Measurements from ENCODE around the gene MCM3.

Gene MCM3
- long read RNA-seq, donor 1, transcript MCM3-201 (17 exons, 3,083 nt) = major isoform, 23 of 34 reads
- long read RNA-seq, donor 1, partial matches to known transcripts = 10 of 34 reads
- long read RNA-seq, donor 1, other reads (novel, unspliced or antisense) = 0 of 34 reads
- long read RNA-seq, donor 2, transcript MCM3-201 (17 exons, 3,083 nt) = major isoform, 10 of 17 reads
- long read RNA-seq, donor 2, partial matches to known transcripts = 7 of 17 reads
- long read RNA-seq, donor 2, other reads (novel, unspliced or antisense) = 0 of 17 reads
- long read RNA-seq, donor 3, transcript MCM3-201 (17 exons, 3,083 nt) = major isoform, 7 of 7 reads
- long read RNA-seq, donor 3, partial matches to known transcripts = 0 of 7 reads
- long read RNA-seq, donor 3, other reads (novel, unspliced or antisense) = 0 of 7 reads
- long read RNA-seq, donor 4, transcript MCM3-201 (17 exons, 3,083 nt) = major isoform, 14 of 20 reads
- long read RNA-seq, donor 4, partial matches to known transcripts = 6 of 20 reads
- long read RNA-seq, donor 4, other reads (novel, unspliced or antisense) = 0 of 20 reads
- long read RNA-seq, donor 5, transcript MCM3-201 (17 exons, 3,083 nt) = major isoform, 24 of 25 reads
- long read RNA-seq, donor 5, partial matches to known transcripts = 0 of 25 reads
- long read RNA-seq, donor 5, other reads (novel, unspliced or antisense) = 0 of 25 reads
- long read RNA-seq, donor 6, transcript MCM3-201 (17 exons, 3,083 nt) = major isoform, 11 of 11 reads
- long read RNA-seq, donor 6, partial matches to known transcripts = 0 of 11 reads
- long read RNA-seq, donor 6, other reads (novel, unspliced or antisense) = 0 of 11 reads
- long read RNA-seq, donor 7, transcript MCM3-201 (17 exons, 3,083 nt) = major isoform, 17 of 81 reads
- long read RNA-seq, donor 7, partial matches to known transcripts = 64 of 81 reads
- long read RNA-seq, donor 7, other reads (novel, unspliced or antisense) = 0 of 81 reads
- long read RNA-seq, donor 8, transcript MCM3-201 (17 exons, 3,083 nt) = major isoform, 21 of 22 reads
- long read RNA-seq, donor 8, partial matches to known transcripts = 0 of 22 reads
- long read RNA-seq, donor 8, other reads (novel, unspliced or antisense) = 0 of 22 reads

DNA sequence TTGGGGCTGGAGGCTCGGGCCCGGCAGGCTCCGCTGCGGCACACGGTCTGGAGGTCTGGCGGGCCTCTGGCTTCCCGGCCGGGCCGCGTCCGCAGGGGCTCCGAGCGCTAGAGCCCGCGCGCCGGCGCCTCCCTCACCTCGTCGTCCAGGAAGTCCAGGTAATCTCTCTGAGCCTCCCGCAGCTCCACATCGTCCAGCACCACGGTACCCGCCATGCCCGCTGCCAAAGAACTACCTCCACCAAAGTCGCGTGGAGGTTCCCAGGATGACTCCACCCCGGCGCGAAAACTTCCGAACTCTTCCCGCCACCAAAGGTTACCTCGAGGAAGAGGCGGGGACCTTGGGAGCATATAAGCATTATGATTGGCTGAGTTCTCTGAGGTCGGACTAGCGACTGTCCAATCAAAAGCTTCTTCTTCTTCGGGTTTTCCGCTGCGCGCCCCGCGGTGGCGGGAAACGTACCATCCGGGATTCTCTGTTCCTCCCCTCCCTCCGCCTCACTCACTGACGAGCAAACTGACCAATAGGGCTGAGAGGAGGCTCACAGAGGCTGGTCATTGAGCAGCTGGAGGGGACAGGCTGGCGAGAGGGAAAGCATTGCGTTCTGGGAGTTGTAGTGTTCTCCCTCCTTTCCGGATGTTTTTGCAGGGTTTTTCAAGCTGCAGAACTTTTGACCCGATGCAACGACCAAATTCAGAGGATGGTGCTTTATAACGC is at the start of gene MCM3:
Gene MCM3 (minus strand): TSS at position 283 of the 717 bp plus-strand sequence. CDS start 68 bp downstream, at position 215.
- peak; percentile 93 for DNase-seq

DNA sequence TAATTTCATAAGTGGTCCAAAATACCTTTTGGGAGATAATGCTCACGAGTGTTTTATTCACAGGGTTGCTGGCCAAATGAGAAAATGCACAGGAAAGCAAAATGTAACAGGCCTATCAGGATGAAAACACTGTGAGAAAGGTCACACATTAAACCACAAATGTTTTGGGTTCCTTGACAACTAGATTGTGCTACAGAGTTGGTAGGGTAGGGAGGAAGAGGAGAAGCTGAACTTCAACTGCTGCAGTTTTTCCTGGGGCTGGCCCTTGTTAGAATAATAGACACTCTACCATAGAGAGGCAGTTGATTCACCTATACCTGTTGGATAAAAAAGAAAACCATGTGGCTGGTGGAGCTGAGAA is 49.3 kb upstream of the MCM3 start:
- DNase-seq = no peak

DNA sequence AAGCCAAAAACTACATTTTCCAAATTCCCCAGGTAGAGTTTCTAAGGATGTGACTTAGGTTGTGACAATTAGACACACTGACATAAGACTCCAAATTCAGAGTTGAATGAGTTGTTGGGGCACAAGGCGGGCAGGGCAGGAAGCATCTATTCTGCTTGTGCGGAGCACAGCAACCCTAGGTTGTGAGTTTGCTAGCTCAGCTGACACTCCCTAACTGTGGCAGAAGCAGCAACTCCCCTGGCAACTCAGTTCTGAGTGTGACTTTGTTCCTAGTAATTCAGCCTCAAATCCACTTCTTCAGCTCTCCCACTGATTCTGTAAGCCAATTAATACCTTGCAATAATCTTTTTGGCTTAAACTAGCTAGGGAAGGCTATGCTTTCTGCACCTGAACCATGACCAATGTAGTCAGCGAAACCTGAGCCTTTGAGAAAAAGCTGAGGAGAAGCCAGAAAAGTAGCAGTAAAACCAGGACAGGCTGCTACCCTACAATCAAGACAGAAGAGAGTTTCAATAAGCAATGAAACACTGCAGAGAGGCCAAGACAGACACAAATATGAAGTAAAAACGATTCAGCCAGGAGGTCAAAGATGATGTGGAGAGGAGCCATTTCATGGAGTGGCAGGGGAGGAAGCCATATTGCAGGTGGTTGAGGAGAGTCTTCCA is 47.4 kb upstream of the MCM3 start:
- no peak for DNase-seq

DNA sequence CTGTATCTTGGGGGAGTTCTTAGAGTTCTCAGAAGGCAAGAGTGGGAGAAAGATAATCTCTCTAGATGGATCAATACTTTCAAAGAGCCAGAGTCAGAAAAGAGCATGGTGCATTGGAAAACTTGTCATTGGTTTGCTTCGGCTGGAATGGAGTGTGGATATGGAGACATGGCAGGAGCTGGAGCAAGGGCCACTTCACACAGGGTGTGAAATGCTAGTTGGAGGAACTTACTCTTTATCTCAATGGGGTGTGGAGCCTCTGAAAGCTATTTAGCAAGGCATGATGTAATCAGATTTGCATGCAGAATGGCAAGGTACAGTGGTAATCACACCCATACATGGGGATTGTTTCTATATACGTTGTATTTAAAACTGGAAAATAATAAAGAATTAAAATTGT is 45.9 kb upstream of the MCM3 start:
- DNase-seq = no peak

DNA sequence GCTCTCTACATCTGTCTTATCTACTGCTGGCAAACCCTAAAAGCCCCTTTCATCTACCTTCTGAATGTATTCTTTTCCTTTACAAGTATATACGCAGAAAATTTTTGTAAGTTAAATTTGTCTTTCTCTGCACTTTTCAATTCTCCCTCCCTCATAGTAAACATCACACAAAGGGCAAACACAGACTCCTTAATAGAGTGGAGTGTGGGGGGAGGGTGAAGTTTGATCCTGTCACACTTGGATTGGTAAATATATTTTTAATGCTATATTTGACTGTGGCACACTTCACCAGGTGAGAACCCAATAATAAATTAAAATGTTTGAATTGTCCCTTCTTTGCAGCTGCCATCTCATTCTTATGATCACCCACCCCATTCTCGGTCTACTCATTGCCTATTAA is 44.2 kb upstream of the MCM3 start:
- DNase-seq = no peak

DNA sequence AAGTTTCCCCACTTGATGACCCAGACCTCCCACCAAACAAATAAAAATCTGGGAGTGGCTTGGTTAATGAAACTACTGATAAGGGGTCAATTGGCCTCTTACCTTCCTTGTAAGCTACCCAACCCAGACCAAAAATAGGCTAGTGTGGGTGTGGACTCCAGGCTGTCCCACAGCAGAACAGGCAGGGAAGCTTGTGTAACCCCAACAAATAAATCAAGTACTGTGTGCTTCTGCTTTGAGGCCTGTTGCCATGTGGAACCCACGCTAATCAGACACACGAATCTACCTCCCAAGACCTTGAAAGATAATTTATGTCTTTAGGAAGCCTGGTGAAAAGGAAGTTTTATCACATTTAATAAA is 43.7 kb upstream of the MCM3 start:
- peak; percentile 17 for DNase-seq

DNA sequence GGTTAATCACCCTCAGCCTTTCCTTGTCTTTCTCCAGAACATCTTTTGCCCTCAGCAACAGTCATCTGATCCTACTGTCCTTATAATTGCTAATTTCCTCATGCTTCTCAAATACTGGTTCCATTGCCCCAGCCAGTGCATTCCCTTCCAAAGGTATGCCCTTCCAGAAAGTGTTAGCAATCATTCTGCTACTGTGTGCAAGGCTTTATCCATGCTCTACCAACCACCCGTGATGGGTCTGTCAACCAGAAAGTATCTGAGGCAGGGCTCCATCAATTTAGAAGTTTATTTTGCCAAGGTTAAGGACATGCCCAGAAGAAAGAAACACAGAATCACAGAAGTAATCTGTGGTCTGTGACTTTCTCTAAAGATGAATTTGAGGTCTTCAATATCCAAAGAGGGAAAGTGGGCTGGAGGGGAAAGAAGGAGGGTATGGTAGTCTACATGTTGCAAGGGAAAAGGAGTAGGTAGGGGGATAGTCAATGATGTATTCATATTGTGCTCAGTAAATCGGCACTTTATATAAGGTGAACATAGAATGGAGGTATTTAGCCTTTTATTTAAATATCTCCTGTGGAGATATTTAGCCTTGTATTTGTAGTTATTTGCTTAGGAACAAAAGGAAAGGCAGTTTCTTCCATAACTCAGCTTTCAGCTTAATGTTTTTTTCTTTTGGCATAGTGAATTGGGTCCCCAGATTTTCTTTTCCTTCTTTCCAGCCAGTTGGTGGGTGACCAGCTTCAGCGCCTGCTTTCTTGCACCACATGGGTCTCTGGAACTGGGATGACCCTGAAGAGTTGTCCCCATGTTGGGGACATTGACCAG is 42.2 kb upstream of the MCM3 start:
- DNase-seq = peak; percentile 14

DNA sequence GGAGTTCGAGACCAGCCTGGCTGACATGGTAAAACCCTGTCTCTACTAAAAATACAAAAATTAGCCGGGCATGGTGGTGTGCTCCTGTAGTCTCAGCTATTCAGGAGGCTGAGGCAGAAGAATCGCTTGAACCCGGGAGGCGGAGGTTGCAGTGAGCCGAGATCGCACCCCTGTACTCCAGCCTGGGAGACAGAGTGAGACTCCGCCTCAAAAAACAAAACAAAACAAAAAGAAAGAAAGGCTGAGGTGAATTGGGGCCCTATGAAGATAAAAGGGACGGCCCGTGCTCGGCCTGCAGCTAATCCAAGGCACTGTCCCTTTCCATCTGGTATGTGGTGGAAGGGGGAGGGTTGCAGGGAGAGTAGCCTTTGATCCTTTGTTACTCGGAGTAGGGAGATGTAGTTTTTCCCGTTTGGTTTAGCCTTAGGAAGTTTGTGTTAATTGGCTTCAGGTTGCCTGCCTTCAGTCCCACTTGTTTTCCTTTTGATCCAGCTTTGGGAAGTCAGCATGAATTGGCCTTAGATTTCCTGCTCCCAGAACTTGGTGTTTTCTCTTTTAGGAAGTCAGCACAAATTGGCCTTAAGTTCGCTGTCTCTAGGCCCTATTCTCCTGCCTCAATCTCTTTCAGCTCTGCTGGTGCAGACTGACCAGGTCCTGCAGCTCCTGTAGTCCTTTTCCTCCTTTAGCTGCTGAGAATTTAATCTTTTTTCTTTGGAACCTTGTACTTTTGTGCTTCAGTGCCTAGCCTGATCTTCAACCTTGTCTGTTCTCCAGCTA is 41.3 kb upstream of the MCM3 start:
- peak; percentile 38 for DNase-seq

DNA sequence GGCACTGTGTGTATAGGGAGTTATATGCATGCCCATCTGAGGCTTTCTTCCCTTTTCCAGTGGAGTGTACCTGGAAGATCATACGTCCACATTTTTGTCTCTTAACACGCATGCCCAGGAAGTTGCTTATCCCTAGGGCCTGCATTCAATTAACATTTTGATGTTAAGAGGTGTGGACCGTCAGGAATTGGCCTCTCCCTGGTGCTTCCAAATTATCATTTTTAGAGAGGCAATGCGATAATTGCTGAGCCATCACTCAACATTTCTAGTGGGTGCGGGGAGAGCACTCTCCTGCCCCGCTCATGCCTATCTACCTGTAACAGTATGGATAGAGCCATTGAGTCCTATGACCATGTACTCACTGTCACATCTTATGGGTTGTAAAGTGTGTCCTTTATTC is 39.6 kb upstream of the MCM3 start:
- no peak for DNase-seq

DNA sequence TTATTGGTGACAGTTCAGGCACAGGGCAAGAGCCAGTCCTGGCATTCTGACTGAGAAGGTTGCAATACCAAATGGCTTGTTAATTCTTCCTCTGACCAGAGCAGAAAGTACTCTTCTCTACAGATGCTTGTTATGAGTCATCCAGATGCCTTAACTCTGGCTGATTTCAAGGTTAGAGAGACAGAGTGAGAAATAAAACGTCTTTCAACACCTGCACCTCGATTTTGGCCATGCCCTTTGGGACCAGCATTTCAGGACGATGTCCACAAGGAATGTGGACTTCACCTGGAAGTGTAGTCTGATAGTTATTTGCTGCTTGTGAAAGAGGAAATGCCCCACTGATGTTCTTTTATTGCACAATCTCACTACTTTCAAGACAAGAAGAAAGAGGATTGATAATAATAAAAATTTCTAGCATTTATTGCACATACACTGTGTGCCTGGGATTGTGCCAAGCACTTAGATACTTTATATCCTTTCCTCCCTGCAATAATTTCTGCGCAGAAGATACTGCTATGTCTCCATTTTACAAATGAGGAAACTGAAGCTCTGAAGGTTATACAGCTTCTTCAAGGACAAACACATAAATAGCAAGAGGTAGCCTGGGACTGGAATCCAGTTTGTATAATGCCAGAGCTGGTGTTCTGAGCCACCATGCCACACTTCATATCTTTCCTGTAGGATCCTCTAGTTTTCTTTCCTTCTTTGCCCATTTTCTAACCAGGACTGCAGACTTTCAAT is 33.5 kb upstream of the MCM3 start:
- DNase-seq = no peak

DNA sequence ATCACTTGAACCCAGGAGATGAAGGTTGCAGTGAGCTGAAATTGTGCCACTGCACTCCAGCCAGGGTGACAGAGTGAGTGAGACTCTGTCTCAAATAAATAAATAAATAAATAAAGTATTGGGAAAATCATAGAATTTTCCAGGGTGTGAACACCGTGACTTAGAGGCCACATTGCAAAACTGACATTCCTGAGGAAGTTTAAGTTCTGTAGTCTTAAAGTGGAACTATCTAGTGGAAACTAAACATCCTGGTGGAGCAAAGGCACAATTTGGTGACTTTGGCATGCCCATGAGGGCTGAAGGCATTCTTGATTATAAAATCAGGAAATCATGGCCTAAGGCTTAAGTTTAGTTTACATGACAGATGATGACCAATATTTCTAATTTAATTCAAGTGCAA is 32.7 kb upstream of the MCM3 start:
- DNase-seq = no peak

DNA sequence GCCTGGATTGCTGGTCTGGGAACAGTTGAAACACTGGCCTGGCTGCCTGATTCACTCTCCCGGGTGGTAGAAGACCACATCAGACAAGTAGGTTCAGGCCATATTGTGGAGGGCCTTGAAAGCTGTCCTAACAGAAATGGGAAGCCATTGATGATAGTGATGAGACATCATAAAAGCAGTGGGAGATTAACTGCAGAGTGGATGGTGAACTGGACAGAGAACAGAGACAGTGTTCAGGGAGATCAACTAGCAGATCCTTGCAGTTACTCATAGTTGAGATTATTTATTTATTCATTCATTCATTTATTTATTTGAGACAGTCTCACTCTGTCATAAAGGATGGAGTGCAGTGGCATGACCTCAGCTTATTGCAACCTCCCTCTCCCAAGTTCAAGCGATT is 30.2 kb upstream of the MCM3 start:
- DNase-seq = no peak

DNA sequence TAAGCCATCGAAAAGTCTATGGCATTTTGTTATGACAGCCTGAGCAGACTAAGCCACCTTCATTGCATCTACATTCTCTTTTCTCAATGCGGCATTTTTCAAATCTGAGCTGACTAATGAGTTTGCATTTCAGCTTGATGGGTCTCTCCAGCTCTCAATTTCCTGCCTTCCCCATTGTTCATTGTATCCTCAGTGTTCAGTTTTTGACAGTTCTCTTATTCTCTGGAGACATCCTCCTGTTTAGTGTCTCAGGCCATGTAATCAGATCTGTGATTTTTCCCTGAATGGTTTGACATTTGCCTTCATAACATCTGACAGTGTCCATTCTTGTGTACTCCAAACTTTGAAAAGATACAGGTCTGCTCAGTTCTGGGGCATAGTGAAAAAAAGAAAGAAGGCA is 27.9 kb upstream of the MCM3 start:
- no peak for DNase-seq

DNA sequence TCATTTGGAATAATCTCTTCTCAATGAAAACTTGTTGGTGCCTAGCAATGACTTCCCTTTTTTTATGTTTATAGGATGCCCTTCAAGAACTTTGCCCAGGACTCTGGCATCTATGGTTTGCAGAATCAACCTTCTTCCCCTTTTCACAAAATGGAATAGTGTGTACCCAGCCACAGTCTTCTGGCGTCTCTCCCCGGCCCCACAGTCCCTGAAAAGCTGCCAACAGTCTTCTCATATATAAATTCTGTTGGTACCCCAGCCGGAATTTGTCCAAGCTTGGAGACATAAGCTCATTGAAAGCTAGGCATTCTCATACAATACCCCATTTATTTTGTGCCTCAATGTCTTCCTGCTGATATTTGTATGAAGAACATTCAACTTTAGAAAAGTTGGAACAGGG is 26.4 kb upstream of the MCM3 start:
- DNase-seq = no peak

DNA sequence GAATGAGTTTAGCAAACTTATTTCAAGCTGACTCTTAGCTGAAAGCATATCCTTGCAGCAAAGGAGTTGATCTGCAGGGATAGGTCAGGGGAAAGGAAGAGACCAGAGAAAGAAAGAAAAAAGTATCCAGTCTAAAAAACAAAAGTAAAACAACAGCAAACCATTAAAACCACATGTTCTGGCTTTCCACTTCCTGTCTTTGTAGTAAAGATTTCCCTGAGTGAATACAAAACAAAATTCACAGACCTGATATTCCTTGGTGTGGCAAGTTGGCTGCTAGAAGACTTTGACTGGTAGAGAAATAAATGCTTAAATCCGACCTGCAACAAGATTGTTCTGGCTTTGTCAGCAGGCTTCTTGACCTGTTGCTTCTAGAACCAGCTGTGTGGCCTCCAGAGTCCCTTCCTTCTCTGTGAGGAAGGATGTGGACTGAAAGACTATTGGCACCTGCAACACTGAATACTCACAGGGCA is 23.4 kb upstream of the MCM3 start:
- DNase-seq = no peak

DNA sequence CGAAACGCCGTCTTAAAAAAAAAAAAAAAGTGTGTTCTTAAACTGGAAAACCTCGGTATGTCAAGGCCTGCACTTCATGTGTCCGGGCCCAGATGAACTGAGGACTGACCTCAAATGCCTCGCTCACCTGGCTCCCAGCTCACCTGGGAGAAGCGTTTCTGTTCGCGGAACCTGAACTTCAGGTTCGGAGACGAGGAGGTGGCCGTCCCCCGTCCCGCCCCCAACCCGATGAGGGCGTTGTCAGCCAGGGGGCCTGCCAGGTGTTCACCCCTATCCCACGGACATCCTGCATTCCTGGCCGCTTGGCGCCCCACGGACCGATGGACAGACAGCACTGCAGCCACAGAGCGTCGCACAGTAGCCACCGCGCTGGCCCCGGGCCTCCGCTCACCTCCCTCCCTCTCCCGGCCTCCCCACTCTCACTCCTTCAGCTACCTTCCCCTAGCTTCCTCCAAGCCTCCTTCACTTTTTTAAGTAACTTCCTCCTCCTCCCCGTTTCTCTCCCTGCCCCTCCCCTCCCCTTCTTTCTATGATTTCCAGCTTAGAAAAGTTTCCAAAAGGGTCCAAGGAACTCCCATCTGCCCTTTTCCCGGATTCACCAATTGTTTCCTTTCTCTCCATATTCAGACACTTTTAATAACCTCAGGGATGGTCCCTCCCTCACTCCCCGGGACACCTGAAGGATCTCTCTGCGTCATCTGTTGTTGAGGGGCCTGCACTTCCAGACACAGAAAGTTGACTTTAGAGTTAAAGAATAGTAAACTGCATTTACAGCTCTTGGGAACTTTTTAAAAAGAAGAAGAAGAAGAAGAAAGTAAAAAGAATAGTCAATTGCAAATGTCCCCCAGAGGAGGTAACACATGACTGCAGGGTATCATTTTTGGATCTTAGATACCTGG is 22.7 kb upstream of the MCM3 start:
- DNase-seq = peak; percentile 25

DNA sequence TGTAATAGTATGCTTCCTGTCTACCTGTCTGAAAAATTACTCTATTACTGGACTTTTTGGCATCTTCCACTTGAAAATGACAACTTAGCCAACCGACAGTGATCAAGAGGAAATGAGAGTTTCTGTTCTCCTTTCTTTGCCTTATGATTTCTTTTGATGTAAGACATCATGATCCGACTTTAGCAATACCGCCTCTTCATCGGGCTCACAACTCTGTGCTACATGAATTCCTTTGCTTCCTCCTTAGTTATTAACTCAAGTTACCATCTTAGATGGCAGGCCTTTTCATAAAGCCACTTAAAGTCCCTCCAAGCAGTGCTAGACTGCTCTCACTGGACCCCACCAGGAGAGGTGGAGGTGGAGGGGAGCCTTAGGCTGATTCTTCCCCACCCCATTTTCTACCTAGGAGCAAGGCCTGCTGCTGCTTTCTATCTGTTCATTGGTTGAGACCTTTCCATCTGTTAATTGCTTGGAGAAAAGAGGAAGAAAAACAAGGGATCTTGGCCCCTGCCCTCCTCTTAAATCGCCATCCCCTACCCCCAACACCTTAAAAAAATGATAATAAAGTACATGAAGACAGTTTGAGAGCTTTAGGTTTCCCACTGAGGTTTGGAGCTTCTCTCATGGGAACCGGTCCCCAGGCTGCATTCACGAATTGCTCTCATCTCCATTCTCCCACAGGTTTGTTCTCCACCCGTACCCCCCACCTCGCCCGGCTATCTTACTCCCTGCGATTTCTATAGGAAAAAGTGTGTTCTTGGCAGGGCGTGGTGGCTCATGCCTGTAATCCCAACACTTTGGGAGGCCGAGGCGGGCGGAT is 21.6 kb upstream of the MCM3 start:
- no peak for DNase-seq

All from right kidney (tissue), 9 donors.